Gastrocnemius medialis (tissue), 4 donors: Measurements from ENCODE around the gene C7orf33.

Experiments used
- POLR2A ChIP-seq, 2 donors: fragments of 450-650 bp; IDR thresholded peaks; one replicate each; pipeline ENCODE4 v1.6.1; 2017; ENCODE audit warnings: antibody characterized with exemption in 2 of 2, mild to moderate bottlenecking in 2 of 2, moderate library complexity in 2 of 2
- TF ChIP-seq, protein P1 (sequence below), 5 experiments: fragments of 450-650 bp in 3 of 5; fragments of 200-600 bp in 2 of 5; sonication (generic) in 2 of 5; IDR thresholded peaks in 4 of 5; conservative IDR thresholded peaks in 1 of 5; 1 replicate in 4 of 5; 2 replicates in 1 of 5; pipeline ENCODE4 v1.5.1; 2016 to 2019; ENCODE audit warnings: antibody characterized with exemption in 5 of 5, mild to moderate bottlenecking in 3 of 5, moderate library complexity in 3 of 5

- TF ChIP-seq, protein P1, sequence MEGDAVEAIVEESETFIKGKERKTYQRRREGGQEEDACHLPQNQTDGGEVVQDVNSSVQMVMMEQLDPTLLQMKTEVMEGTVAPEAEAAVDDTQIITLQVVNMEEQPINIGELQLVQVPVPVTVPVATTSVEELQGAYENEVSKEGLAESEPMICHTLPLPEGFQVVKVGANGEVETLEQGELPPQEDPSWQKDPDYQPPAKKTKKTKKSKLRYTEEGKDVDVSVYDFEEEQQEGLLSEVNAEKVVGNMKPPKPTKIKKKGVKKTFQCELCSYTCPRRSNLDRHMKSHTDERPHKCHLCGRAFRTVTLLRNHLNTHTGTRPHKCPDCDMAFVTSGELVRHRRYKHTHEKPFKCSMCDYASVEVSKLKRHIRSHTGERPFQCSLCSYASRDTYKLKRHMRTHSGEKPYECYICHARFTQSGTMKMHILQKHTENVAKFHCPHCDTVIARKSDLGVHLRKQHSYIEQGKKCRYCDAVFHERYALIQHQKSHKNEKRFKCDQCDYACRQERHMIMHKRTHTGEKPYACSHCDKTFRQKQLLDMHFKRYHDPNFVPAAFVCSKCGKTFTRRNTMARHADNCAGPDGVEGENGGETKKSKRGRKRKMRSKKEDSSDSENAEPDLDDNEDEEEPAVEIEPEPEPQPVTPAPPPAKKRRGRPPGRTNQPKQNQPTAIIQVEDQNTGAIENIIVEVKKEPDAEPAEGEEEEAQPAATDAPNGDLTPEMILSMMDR (IDR thresholded peaks at IDR 0.05 in 4 of 5, conservative IDR thresholded peaks at IDR 0.05 in 1 of 5), result no peak
- no peak for TF ChIP-seq POLR2A (IDR thresholded peaks at IDR 0.05)
Measured at GRCh38 chr7:148588670-148589131, 1.9 kb upstream of the C7orf33 start.
